ES-I3 (cell line): Measurements from ENCODE around the gene NDUFB4.

Source experiments
- H3K36me3 ChIP-seq: 2 replicates; pipeline ENCODE4 v1.6.1; 2013; ENCODE audit warnings: mild to moderate bottlenecking, low read length, control low read depth, moderate library complexity; ENCODE audit not compliant: insufficient read depth
- H3K4me1 ChIP-seq: 2 replicates; pipeline ENCODE4 v1.6.1; 2013; ENCODE audit warnings: mild to moderate bottlenecking, control low read depth, low read length; ENCODE audit not compliant: insufficient read depth
- H3K9ac ChIP-seq: 2 replicates; pipeline ENCODE4 v1.6.1; 2013; ENCODE audit warnings: low read depth, mild to moderate bottlenecking, low read length, moderate library complexity
- H3K9me3 ChIP-seq: 2 replicates; pipeline ENCODE4 v1.6.1; 2013; ENCODE audit warnings: mild to moderate bottlenecking, low read length, moderate library complexity; ENCODE audit not compliant: control insufficient read depth, insufficient read depth

Gene NDUFB4

DNA sequence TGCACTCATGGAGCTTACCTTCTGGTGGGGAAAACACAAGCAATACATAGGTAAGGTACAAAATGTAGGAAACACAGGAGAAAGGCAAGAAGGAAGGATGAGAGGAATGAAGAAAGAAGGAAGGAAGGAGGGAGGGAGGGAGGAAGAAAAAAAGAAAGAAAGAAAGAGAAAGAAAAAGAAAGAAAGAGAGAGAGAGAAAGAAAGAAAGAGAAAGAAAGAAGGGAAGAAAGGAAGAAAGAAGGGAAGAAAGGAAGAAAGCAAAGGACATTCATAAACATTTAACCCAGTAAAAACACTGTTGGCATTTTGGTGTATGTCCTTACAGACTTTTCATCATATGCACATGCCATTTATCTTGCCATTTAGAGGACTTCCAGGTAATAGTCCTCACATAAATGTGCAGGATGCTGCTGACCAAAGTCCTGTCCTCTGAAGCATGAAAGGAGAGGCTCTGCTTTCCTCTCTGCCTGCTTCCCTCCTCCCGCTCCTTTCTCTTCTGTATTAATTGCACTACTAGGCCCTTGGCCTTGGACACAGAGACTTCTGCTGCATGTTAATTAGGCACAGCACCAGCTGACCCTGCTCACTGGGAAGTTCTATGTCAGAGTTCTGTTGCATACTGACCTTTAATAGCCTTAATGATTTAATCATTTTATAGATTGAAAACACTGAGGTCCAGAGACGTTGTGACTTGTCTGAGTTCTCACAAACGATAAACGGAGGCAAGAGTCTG lies 29.7 kb upstream of the NDUFB4 start:
- H3K4me1 ChIP-seq, result peaks cover 28% of the 10 kb centered on the region
- no peaks in the 10 kb centered on the region for H3K9me3 ChIP-seq
- H3K36me3 ChIP-seq, result no peaks in the 10 kb centered on the region
- no peak overlapping the region for H3K9ac ChIP-seq

DNA sequence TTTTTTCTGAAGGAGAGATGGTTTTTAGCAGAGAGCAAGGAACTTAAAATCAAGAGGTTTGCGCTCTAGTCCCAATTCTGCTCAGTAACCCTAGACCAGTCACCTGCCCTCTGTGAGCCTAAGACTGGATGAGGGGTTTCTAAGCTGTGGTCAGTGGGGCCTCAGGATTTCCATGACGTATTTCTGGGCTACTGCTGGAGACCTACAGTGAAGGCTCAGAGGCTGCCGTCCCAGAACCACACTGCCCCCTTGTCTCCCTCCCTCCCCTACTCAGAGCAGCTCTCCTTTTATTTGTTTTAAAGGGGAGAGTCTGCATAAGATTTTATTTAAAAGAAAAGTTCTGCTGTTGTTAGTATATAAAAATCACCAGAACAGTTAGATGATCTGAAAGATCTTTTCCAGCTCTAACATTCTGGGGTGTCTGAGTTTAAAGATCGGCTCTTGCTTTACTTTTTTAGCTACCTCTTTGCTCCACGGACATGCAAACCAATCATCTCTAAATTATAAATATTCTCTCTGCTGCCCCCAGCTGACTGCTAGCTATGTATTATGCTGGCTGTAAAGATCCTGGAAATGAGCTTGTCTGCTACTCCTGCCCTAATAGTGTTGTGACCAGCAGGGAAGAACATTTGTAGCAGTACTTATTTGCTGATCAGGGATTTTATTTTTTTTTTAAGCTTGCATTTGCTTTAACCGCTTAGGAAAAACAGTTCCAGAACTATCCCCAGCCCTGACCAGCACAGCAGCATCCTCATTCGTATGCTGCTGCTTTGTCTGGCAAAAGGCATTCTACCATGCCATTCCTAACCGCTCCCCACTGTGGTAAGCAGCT lies 28.6 kb upstream of the NDUFB4 start:
- no peak overlapping the region; the same call in 1 of the 2 replicates for H3K9ac ChIP-seq

DNA sequence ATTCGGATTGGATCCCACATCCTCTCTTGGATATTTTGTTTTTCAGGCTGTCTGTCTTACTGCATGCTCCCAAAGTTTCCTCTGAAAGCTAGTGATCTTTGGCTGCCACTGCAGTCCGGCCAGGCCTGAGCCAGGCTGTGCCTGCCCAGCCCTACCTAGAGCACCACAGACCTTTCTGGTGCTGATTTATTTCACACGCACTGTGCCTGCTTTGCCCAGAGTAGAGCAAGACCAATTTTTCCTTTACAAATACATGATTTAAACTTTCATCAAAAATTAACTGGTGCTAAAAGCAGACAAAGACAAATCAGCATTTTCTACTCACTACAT lies 28.0 kb upstream of the NDUFB4 start:
- no peaks in the 10 kb centered on the region for H3K36me3 ChIP-seq
- no peak overlapping the region for H3K9ac ChIP-seq
- peaks cover 9% of the 10 kb centered on the region; the same call in 1 of the 2 replicates for H3K9me3 ChIP-seq
- peaks cover 28% of the 10 kb centered on the region for H3K4me1 ChIP-seq

More for the DNA sequence above, 28.6 kb upstream of the NDUFB4 start:
- H3K4me1 ChIP-seq, result peaks cover 28% of the 10 kb centered on the region
- no peaks in the 10 kb centered on the region for H3K36me3 ChIP-seq
- H3K9me3 ChIP-seq, result peaks cover 8% of the 10 kb centered on the region; the same call in 1 of the 2 replicates

DNA sequence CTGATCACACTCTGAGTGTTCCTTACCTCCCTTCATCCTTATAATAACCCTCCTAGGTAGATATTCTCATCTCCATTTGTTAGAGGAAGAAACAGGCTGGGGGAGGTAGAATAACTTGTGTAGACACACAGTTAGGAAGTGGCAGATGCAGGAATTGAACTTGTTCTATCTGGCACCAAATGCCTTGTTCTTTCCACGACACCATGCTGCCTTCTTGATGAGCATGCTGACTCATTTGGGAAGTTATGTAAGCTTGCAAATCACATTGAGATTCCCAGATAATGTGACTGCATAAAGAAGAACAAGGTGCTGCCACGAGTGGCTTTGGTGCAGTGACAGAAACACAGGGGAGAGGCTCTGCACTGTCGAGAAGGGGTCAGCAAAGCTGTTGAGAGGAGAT lies 27.5 kb upstream of the NDUFB4 start:
- no peak overlapping the region for H3K9ac ChIP-seq

DNA sequence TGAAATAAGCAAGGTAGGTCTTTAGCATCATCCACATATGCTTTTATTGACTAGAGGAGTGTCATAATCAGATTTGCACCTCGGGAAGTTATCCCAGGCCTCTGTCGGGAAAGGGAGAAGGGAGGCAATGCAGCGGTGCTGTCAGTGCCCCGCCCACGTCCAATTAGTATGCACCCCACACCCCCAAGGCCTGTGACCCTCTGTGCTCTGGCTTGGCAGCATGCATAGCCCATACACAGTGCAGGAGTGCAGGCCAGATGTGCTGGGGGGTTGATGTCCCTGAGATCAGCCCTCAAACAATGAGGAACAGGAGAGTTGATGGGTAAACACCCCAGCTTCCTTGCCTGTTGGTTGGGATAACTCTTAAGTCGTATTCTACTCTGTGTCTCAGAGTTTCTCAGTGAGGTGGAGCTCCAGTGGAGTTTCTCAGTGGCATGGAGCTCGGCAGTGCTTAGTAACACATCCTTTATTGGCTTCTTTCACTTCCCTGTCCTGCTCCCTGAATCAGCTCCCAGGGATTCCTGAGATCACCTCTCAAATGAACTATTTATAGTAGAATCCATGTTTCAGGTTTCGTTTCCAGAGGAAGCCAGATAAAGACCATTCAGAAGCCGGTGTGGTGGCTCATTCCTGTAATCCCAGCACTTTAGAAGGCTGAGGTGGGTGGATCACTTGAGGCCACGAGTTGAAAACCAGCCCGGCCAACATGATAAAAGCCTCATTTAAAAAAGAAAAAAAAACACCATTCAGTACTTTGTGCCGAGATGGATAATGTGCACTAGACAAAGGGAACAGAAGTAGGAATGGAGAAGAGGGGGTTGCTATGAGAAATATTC lies 26.7 kb upstream of the NDUFB4 start:
- peaks cover 9% of the 10 kb centered on the region; the same call in 1 of the 2 replicates for H3K9me3 ChIP-seq
- peaks cover 28% of the 10 kb centered on the region for H3K4me1 ChIP-seq
- no peaks in the 10 kb centered on the region for H3K36me3 ChIP-seq
- no peak overlapping the region for H3K9ac ChIP-seq

More for the DNA sequence above, 27.5 kb upstream of the NDUFB4 start:
- Histone ChIP-seq H3K36me3 (no peaks in the 10 kb centered on the region), H3K4me1 (peaks cover 28% of the 10 kb centered on the region), H3K9me3 (peaks cover 9% of the 10 kb centered on the region; the same call in 1 of the 2 replicates)

DNA sequence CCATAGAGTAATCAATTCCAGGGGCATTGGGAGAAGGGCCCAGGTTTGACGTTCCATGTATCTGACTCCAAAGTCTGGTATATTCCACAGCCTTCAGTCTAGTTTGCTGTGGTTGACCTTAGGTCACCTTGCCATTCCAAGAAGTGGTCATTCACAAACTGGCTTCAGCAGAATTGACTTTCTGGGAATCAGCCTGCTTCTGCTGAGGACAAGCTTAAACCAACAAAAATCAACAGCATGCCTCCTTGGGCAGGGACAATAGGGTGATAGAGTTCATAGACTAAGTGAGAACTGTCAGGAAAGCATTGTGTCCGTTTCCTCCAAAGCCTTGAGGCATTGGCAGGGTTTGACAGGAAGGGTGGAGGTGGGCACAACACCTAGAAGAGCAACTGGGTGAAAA lies 24.1 kb upstream of the NDUFB4 start:
- H3K36me3 ChIP-seq, result no peaks in the 10 kb centered on the region
- H3K9ac ChIP-seq, result no peak overlapping the region
- peaks cover 22% of the 10 kb centered on the region for H3K4me1 ChIP-seq
- H3K9me3 ChIP-seq, result peaks cover 9% of the 10 kb centered on the region; the same call in 1 of the 2 replicates

DNA sequence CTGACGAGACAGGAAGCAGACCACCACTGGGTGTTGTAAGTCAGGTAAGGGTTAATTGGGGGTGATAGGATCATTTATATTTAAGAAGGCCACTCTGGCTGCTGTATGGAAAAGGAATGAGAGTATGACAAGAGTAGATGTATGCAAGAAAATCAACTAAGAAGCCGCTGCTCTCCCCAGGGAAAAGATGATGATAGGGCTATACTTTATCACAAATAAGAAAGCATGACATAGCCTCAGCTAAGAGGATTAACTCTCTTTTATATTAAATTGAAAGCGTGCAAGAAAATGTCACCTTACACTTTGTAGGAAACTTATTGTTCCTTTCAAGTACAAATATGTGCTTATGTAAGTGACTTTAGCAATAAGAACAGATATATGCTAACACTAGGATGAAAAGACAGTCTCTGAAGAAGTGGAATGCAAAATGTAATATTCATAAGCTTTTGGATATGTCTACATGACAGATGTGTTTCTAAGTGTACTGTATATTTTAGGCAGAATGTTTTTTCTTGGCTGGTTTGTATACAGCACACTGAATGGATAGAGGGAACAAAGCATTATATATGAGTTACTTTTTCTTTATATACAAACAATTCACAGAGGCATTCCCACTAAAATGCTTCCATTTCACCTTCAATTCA lies 8.7 kb upstream of the NDUFB4 start:
- H3K4me1 ChIP-seq, result no peaks in the 10 kb centered on the region
- H3K9ac ChIP-seq, result no peak overlapping the region
- no peaks in the 10 kb centered on the region for H3K36me3 ChIP-seq
- no peaks in the 10 kb centered on the region for H3K9me3 ChIP-seq

DNA sequence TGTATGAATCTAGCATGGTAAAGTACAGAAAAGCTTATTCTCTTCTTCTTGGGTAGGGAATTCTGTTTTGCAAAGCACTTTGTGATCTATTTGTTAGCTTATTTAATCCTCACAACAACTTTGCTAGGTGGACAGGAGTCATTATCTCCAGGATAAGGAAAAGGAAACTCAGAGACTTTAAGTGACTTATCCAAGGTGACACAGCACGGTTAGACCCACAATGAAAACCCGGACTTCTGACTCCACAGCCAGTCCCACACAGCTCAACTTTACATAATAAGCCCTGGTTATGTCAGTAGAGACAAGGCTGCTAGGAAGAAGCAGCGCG lies 384 bp upstream of the NDUFB4 start:
- H3K9ac ChIP-seq, result peak overlapping the region; percentile 96; the same call in 1 of the 2 replicates
- H3K36me3 ChIP-seq, result peaks cover 15% of the 10 kb centered on the region
- peaks cover 6% of the 10 kb centered on the region; the same call in 1 of the 2 replicates for H3K4me1 ChIP-seq

DNA sequence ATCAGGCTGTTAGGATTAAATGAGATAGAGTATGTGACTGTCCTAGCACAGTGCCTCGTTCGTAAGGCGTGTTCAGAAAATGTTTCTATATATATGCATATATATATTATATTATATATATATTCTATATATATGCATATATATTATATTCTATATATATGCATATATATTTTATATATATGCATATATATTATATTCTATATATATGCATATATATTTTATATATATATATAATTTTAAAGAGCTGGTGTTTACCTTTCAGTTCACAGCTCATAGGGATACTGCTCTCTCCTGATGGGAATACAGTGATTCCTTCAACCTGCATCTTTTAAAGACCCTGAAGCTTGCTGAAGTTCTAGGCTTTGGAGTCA lies 702 bp downstream of the NDUFB4 start:
- no peaks in the 10 kb centered on the region for H3K9me3 ChIP-seq
- peaks cover 15% of the 10 kb centered on the region for H3K36me3 ChIP-seq

More for the DNA sequence above, 384 bp upstream of the NDUFB4 start:
- no peaks in the 10 kb centered on the region for H3K9me3 ChIP-seq

DNA sequence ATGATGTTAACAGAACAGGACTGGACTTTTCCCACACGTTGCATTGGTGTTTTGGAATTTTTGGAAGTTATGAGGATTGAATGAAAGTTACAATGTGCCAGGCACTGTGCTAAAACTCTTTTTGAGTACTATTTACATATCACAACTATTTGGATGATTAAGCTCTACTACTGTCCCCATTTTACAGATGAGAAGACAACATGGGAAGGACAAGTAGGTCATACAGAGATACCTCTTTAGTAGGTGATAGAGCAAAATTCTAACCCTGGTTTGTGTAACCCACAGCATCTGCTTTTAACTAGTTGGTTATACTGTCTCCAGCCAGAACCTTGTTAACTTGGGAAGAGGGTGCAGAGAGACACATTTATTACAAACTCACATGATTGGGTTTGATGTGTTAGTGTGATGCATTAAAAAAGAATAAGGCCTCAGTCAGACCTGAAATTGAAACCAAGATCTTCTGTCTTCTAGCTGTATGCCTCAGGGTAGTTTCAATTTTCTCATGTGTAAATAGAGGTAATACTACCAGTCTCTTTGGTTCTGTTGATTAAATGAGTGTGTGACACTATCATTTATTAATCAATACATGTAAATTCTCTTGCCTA lies 1.4 kb downstream of the NDUFB4 start:
- Histone ChIP-seq H3K9ac (peak overlapping the region; percentile 38; the same call in 1 of the 2 replicates), H3K4me1 (peaks cover 6% of the 10 kb centered on the region; the same call in 1 of the 2 replicates), H3K9me3 (no peaks in the 10 kb centered on the region), H3K36me3 (peaks cover 15% of the 10 kb centered on the region)

More for the DNA sequence above, 702 bp downstream of the NDUFB4 start:
- Histone ChIP-seq H3K9ac (peak overlapping the region; percentile 96), H3K4me1 (peaks cover 6% of the 10 kb centered on the region; the same call in 1 of the 2 replicates)

DNA sequence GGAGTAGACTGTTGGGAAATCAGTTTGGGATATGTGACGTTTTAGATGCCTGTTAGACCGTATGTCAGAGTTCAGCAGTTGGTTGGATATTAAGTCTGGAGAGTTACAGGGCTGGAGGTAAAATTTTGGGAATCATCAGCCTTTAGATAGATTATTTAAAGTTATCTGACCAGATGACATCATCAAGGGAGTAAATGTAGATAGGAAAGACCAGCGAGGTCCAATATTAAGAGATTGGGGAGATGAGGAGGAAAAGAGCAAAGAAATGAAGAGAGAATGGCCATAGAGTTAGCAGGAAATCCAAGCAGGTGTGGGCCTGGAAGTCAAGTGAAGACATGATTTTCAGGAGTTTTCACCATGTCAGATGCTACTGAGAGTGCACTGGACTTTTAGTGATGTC lies 3.1 kb downstream of the NDUFB4 start:
- H3K36me3 ChIP-seq, result peaks cover 15% of the 10 kb centered on the region
- no peaks in the 10 kb centered on the region for H3K9me3 ChIP-seq
- H3K9ac ChIP-seq, result no peak overlapping the region
- H3K4me1 ChIP-seq, result peaks cover 6% of the 10 kb centered on the region; the same call in 1 of the 2 replicates

DNA sequence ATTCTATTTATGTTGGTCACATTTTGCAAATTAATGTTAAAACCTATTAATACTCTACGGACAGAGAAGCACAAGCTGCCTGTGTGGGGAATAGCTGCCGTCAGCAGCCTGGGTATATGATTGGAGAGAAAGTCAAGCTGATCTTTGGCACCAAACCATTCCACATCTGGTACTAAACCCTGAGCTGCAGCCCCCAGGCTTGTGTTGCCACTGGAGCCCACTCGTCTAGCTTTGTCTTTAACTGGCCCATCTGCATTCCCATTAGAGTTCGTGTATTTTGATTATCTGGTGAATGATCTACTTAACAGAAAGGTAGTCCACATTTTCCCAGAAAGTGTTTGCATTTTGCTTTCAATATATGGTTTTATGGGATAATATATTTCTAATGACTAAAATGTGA lies 5.4 kb downstream of the NDUFB4 start:
- Histone ChIP-seq H3K4me1 (peaks cover 6% of the 10 kb centered on the region; the same call in 1 of the 2 replicates), H3K9me3 (no peaks in the 10 kb centered on the region), H3K9ac (no peak overlapping the region), H3K36me3 (peaks cover 15% of the 10 kb centered on the region)

DNA sequence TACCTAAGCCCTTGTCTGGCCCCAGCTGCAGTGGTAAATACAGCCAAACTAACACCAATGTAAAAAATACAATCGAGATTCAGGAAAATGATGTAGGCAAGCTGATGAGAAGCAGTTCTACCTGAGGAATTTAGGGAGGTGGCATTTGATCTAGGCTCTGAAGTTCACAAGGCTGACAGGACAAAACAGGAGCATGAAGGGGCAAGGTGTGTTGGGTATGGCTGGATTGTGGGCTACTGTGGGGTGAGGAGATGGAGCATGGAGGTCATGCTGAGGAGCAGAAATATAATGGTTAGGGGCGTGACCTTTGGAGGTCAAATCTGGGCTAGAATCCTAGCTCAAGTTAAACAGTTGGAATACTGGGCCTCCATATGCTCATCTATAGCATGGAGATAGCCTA lies 6.5 kb downstream of the NDUFB4 start:
- Histone ChIP-seq H3K9ac (no peak overlapping the region), H3K9me3 (no peaks in the 10 kb centered on the region), H3K4me1 (no peaks in the 10 kb centered on the region; the same call in 1 of the 2 replicates), H3K36me3 (peaks cover 15% of the 10 kb centered on the region)
